D721Med (cell line): Measurements from ENCODE around the gene ARMC10.
"Not testable (repeated sequence)": the region's sequence is repeated elsewhere in the genome, so short reads cannot be mapped to it uniquely, and the experiment has no call there.

ENCODE experiments used
- DNase-seq: peaks from one replicate; pipeline ENCODE4 v3.0.0; 2011; ENCODE audit warnings: low spot score; ENCODE audit not compliant: insufficient read length
- FAIRE-seq: peaks from 2 replicates; lab custom pipeline; 2011; peaks lifted over from hg19 to GRCh38; lab: Jason Lieb, UNC
- TF ChIP-seq, protein P1 (sequence below): IDR thresholded peaks from 2 replicates; pipeline ENCODE4 v1.5.1; 2012; ENCODE audit warnings: mild to moderate bottlenecking, control low read depth; ENCODE audit not compliant: insufficient read depth; ENCODE audit errors: missing control alignments

The ARMC10 gene

DNA sequence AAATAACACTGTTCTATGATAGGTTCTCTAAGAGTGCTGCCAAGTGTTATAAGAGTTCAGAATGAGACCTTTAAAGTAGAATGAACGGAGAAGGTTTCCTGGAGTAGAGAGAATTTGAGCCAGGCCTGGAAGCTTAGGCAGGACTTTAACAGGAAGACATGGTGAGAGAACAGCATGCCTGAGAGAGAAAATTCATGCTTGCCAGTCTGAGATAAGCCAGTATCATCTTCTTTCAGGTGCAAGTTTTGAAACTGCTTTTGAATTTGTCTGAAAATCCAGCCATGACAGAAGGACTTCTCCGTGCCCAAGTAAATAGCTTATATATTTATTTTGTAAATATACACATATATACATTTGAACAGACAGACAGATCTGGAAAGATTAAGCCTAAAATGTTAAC, 22.1 kb downstream of the ARMC10 start:
- FAIRE-seq (no peak), DNase-seq (no peak)
- TF ChIP-seq, protein P1, sequence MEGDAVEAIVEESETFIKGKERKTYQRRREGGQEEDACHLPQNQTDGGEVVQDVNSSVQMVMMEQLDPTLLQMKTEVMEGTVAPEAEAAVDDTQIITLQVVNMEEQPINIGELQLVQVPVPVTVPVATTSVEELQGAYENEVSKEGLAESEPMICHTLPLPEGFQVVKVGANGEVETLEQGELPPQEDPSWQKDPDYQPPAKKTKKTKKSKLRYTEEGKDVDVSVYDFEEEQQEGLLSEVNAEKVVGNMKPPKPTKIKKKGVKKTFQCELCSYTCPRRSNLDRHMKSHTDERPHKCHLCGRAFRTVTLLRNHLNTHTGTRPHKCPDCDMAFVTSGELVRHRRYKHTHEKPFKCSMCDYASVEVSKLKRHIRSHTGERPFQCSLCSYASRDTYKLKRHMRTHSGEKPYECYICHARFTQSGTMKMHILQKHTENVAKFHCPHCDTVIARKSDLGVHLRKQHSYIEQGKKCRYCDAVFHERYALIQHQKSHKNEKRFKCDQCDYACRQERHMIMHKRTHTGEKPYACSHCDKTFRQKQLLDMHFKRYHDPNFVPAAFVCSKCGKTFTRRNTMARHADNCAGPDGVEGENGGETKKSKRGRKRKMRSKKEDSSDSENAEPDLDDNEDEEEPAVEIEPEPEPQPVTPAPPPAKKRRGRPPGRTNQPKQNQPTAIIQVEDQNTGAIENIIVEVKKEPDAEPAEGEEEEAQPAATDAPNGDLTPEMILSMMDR, result no peak

DNA sequence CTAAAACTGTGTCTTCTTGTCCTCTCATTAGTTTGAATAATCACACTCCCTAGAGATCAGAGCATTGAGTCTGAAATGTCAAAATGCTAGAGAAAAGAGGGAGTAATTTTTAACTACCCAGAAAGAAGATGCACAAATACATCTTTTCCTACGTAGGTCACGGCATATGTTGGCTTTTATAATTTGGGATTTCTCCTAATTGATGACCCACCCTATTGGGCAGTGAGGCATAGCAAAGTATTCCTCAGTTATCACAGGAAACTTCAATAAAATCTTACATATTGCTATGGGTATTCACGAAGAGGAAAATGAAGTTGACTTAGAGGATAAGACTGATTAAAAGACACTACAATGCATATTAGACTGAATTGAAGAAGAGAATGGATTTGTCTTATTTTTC, 25.4 kb downstream of the ARMC10 start:
- DNase-seq, result no peak
- no peak for FAIRE-seq
- TF ChIP-seq, protein P1, result no peak

DNA sequence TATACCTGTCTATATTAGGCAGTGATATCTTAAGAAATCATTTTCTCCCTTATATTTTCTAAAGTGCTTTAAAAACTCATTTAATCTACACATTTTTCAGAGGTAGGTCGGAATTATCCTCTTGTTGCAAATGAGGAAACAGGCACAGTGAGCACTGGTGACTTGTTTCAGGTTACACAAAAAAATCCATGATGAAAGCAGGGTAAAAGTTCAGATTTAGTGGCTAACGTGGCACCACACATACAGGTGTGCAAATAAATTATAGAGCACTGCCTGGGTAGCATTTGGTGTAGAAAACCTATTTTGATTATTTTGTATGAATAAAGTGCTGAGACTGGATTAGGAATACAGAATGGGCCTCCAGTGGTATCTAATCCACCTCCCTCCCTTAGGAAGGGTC, 26.6 kb downstream of the ARMC10 start:
- TF ChIP-seq, protein P1, result no peak
- no peak for DNase-seq
- no peak for FAIRE-seq

DNA sequence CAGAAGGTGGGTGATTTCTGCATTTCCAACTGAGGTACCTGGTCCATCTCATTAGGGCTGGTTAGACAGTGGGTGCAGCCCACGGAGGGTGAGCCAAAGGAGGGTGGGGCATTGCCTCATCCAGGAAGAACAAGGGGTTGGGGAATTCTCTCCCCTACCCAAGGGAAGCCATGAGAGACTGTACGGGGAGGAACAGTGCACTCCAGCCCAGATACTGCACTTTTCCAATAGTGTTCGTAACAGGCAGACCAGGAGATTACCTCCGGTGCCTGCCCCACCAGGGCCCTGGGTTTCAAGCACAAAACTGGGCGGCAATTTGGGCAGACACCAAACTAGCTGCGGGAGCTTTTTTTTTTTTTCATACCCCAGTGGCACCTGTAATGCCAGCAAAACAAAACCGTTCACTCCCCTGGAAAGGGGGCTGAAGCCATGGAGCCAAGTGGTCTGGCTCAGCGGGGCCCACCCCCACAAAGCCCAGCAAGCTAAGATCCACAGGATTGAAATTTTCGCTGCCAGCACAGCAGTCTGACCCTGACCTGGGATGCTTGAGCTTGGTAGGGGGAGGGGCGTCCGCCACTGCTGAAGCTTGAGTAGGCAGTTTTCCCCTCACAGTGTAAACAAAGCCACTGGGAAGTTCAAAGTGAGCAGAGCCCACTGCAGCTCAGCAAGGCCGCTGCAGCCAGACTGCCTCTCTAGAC, 31.2 kb downstream of the ARMC10 start:
- DNase-seq (no peak), FAIRE-seq (no peak)
- TF ChIP-seq, protein P1, result no peak

- FAIRE-seq, DNase-seq: not testable (repeated sequence)
These were observed 31.7 kb downstream of the ARMC10 start for GRCh38 chr7:103106703-103107070.

- no peak for FAIRE-seq
These were observed 38.2 kb downstream of the ARMC10 start for GRCh38 chr7:103113164-103113563.

DNA sequence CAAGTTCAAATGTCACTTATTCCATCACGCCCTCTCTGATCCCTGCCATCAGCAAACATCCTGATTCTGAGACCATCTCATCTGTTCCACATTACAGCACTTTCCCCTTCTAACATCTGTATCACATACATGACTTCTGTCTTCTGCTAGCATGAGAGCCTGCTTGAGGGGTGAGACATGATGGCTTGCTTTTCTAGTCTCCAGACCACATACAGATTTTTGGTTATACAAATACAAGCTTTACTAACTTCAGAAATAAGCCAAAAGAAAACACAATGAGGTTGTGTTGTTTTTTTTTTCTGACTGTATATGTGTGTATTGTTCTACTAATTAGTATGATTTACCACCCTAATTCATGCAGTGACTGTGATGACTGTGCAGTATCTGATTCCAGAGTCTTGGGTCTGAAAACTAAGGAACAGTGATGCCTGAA, 39.7 kb downstream of the ARMC10 start:
- TF ChIP-seq, protein P1, result no peak
- DNase-seq, result no peak
- no peak for FAIRE-seq

More at GRCh38 chr7:103113164-103113563, 38.2 kb downstream of the ARMC10 start:
- TF ChIP-seq, protein P1, result no peak
- no peak for DNase-seq
